GM19023 (cell line): ENCODE measurements around the gene MCTP1.
A peak's percentile ranks its signal among the peaks of the same experiment; 100 is the strongest.
"Not testable (repeated sequence)": the region's sequence is repeated elsewhere in the genome, so short reads cannot be mapped to it uniquely, and the experiment has no call there.

Experiments
- ATAC-seq: cut with Tn5 transposase; IDR thresholded peaks from one replicate; pipeline ENCODE4 v1.9.1; 2021; ENCODE audit warnings: mild to moderate bottlenecking, moderate library complexity; ENCODE audit not compliant: unreplicated experiment

MCTP1 gene

GRCh38 chr5:94833851-94834250 lies 451.0 kb downstream of the MCTP1 start:
- ATAC-seq, result no peak

GRCh38 chr5:94832685-94833084 lies 452.2 kb downstream of the MCTP1 start:
- ATAC-seq, result no peak

GRCh38 chr5:94830520-94830919 lies 454.4 kb downstream of the MCTP1 start:
- ATAC-seq, result no peak

DNA sequence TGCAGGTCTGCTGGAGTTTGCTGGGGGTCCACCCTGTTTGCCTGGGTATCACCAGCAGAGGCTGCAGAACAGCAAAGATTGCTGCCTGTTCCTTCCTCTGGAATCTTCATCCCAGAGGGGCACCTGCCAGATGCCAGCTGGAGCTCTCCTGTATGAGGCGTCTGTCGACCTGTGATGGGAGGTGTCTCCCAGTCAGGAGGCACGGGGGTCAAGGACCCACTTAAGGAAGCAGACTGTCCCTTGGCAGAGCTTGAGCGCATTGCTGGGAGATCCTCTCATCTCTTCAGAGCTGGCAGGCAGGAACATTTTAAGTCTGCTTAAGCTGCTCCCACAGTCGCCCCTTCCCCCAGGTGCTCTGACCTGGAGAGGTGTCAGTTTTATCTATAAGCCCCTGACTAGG lies 456.7 kb downstream of the MCTP1 start:
- ATAC-seq, result not testable (repeated sequence)

DNA sequence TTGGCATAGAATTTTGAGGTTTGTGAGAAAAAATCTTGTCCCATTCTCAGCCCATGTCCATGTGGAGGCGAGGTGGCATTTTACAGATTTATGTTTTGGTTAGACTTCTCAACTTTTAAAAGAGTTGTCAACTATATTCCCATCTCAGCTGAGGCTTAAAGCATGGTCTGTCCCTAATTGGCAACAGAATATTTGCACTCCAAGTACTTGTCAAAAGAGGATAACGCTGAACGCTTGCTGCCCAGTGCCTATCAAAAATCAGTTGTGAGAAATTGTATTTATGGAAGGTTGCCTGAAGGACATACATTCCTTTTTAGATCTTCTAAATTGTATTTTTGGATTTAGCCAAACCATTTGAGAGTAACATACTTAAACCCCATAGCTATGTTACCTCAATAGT lies 464.4 kb downstream of the MCTP1 start:
- ATAC-seq, result no peak

GRCh38 chr5:94818904-94819303 lies 466.0 kb downstream of the MCTP1 start:
- no peak for ATAC-seq

DNA sequence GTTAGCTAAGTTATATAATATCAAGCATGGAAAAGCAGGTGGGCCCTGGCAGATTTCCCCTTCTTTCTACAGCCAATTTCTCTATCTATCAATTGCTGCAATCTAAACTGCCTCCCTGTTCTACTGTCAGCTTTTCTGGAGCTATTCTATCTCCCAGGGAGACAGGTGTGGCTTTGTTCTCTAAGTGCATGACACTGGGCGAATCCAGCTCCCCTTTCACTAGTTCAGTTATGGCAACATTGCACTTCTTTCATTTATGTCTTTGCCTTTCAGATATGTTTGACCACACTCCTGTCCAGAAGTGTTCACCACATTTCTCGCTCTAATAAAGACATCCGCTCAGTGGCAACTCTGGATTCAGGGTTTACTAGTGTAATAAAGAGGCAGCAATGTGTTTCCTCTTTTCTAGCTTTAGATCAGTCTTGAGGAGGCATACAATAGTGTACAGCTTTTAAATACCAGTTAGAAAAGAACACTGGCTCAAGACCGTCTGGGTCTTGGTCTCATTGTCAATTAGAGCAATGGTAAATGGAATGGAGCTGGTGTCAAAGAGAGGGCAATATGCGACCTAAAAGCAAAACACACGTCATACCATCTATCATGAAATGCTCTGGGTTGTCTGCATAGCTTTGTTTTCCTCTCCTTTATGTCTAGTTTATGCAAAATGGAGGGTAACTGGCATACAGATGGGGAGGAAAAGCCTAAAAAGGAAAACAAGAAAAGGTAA lies 469.4 kb downstream of the MCTP1 start:
- ATAC-seq, result no peak

GRCh38 chr5:94812232-94812631 lies 472.7 kb downstream of the MCTP1 start:
- ATAC-seq, result no peak

DNA sequence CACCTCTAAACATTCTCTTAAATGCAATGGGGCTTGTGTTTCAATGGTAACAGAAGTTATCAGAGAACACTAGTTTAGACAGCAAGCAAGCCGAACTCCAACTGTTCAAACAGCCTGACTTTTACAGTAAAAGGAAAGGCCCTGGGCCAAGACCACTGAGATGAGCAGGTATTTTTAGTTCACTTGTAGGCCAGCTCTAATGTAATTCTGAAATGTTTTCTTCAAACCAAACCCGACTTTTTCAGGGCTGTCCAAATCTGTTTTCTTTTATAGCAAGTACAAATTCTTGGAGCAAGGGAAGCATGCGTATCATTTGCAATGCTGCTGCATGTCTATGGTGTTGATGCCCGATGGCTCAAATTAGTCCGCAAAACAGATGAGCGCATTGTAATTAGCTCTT lies 473.6 kb downstream of the MCTP1 start:
- no peak for ATAC-seq

GRCh38 chr5:94810877-94811276 lies 474.0 kb downstream of the MCTP1 start:
- no peak for ATAC-seq

DNA sequence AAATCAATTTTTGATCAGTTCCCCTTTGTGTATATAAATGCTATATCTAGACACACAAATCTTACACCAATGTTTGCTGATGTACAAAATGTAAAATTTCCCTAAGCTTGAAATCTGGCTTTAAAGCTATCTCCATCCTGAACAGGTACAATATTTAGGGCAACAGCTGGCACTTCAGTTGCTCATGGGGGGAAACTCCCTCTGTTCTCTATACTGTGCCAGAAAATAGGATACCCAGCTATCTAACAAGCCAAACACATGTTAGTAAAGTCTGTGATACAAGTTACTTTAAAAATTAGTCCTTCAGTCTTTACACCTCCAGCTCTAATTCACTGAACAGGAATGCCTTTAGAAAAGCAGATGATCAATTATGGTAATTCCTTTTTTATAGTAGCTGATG lies 474.6 kb downstream of the MCTP1 start:
- ATAC-seq, result no peak

DNA sequence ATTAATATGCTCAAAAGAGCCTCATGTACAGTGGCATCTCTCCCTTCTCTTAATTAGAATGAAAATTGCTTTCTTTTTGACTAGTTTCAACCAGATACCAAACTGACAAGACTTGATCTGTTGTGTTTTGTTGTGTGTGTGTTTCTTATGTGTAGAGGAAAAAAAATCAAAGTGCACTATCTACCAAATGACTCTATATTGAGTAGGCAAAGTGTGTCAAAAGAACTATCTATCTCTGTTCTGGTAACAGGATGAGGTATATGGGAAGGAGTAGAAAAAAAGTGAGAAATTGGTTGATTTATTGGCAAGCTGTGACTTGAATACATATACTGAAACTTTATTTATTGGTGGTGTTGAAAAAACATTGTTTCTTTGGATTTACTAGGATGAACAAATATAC lies 476.4 kb downstream of the MCTP1 start:
- no peak for ATAC-seq

DNA sequence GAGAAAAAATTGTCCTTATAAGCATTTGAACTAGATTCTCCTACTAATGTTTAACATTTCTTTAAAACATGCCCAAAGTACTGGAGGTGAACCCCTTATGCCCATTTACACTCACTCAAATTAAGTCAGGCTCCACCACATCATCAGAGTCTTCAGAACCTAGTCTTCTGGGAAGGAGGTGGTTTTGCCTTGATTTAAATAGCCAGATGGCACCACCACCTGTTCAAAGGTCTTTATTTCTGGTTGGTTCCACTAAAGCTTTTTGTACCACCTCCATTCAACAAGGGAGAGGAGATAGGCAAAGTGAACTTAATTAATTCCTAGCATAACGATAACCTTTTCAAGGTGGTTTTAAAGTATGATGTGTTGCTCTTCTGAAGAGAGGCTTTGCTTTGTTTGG lies 476.9 kb downstream of the MCTP1 start:
- ATAC-seq, result no peak

DNA sequence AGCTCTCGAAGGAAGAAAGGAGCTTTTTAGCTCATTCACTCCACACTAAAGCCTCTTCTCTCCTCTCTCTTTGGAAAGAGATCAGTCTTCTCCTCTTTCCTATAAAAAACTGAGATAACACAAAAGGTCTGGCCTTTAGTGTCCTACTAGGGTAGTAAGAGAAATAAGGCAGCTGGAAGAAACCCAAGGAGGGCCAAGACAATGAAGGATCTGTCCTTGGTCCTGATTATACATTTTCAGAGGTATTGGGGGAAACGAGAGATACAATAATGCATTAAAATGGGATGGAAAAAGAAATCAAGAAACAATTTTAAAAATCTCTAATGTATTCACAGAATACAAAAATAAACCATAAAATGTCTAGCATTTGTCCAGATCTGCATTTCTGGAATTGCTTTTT lies 482.4 kb downstream of the MCTP1 start:
- no peak for ATAC-seq

DNA sequence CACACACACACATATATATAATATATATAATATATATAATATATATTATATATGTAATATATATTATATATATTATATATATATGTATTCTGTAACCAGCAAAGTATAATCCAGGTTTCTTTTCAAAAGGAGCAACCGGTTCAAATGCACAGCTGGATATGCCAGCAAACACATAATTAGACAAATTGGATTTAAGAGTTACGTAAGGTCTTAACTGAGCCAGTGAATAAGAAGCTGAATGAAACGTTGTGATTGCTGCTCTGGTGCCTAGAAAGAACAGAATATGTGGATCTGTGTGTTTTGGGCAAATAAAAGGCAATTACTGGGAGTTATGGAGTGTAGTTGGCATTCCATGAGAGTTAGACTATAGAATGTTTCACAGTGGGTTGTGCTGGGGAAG lies 488.3 kb downstream of the MCTP1 start:
- no peak for ATAC-seq

GRCh38 chr5:94793816-94794198 lies 491.1 kb downstream of the MCTP1 start:
- ATAC-seq, result peak; percentile 39

- peak; percentile 99 for ATAC-seq
Measured at GRCh38 chr5:94793113-94793815, 491.6 kb downstream of the MCTP1 start.

GRCh38 chr5:94791829-94792228 lies 493.1 kb downstream of the MCTP1 start:
- ATAC-seq, result no peak

- ATAC-seq, result no peak
Measured at GRCh38 chr5:94788527-94788926, 496.4 kb downstream of the MCTP1 start.

GRCh38 chr5:94784536-94785505 lies 500.1 kb downstream of the MCTP1 start:
- no peak for ATAC-seq

DNA sequence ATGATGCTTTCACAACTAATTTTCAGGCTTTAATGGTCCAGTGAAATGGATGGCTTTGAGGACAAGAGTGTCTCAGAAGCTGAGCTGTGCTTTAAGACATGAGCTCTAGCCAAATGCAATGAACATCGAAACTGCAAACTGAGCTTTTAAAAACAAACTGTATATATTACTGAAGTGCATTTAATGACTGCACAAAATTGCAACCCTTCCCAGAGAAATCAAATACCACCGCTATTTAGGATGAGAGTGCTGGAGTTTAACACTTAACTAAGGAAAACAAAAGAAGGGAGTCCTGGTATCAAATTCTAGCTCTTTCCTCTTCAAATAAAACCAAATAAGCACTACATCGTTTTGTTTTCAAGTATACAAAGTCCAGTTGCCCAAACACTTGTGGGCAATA lies 502.5 kb downstream of the MCTP1 start:
- no peak for ATAC-seq
